ENCODE results near the gene BCKDHB. TPM values are rescaled to one million over a fixed set of nuclear protein-coding genes. Genes with fewer than 3 reads are reported as not detected.

The BCKDHB gene
- total and polyA plus RNA-seq, 2 donors (not counting 3 experiments of a cell fraction or from before 2014, with no cell fraction given), result 5.6 to 12.2 TPM

GRCh38 chr6:80094017-80094416 lies 12.5 kb upstream of the BCKDHB start:
- H3K79me2 ChIP-seq (ENCODE audit: control insufficient read depth, insufficient read depth, low read length), result no peaks in the 10 kb centered on the region
- FAIRE-seq (peak; percentile 72), DNase-seq (ENCODE audit: low read depth, low spot score) (peak; percentile 38)
- ChIA-PET CTCF (interaction anchor here (0.7 to 2.7 kb wide), 10 partner anchors 9 to 234 kb away, joined by 3 to 82 read pairs (median 4); no protein-coding TSS in a partner anchor), POLR2A (no interaction called here)
- no peaks in the 10 kb centered on the region for H3K4me1 ChIP-seq (ENCODE audit: control insufficient read depth, extremely low read depth, insufficient read depth, low read length)
- H3K27ac ChIP-seq (ENCODE audit: insufficient read depth, low read depth, low read length), result no peak overlapping the region
- no peaks in the 10 kb centered on the region for H4K20me1 ChIP-seq (replicated peaks; ENCODE audit: control insufficient read depth, extremely low read depth, insufficient read depth, low read length)
- no peak overlapping the region for H3K9ac ChIP-seq (replicated peaks; ENCODE audit: extremely low read depth, insufficient read depth, low read length)
- no peak overlapping the region for H2AFZ ChIP-seq (ENCODE audit: low read depth, low read length)
- no peaks in the 10 kb centered on the region for H3K9me1 ChIP-seq (replicated peaks; ENCODE audit: control insufficient read depth, extremely low read depth, insufficient read depth, low read length)
- dilution Hi-C loops (cut with MboI; ENCODE audit: extremely low pct_ligation_motif_present, low sequenced_read_pairs) (no loop called here), intact Hi-C loops (cut with micrococcal nuclease) (loop anchor here (1.0 kb wide), 3 partner anchors 145 to 316 kb away; no protein-coding TSS in a partner anchor)
- no peaks in the 10 kb centered on the region for H3K36me3 ChIP-seq (ENCODE audit: control insufficient read depth in 2 of 2, extremely low read depth in 1 of 2, insufficient read depth in 2 of 2, low read length in 2 of 2)
- H3K4me3 ChIP-seq (replicated peaks in 1 of 3; ENCODE audit: insufficient read depth in 1 of 3, low read depth in 1 of 3, low read length in 3 of 3), result no peak overlapping the region
- peaks cover 5 to 18% of the 10 kb centered on the region in 2 experiments for H3K27me3 ChIP-seq (ENCODE audit: control insufficient read depth in 2 of 2, insufficient read depth in 2 of 2, low read length in 2 of 2)
- no peaks in the 10 kb centered on the region for H3K9me3 ChIP-seq (replicated peaks; ENCODE audit: control insufficient read depth, insufficient read depth, low read length)
- no TSS peak for BruUV-seq (replicated peaks)
- no peak overlapping the region for H3K4me2 ChIP-seq (ENCODE audit: insufficient read depth, low read length)
- TF ChIP-seq GATA2 (IDR thresholded peaks at IDR 0.05; ENCODE audit: insufficient read depth, insufficient read length, low read depth, low read length) (no peak), CTCF (IDR thresholded peaks at IDR 0.05; ENCODE audit: extremely low read depth in 1 of 2, insufficient read depth in 1 of 2, low read depth in 1 of 2, low read length in 2 of 2) (peak; percentile 32 to 33)

GRCh38 chr6:80095600-80095999 lies 10.9 kb upstream of the BCKDHB start:
- TF ChIP-seq POLR2AphosphoS5 (IDR thresholded peaks at IDR 0.05; ENCODE audit: insufficient read depth, low read depth, low read length) (no peak), GATA2 (IDR thresholded peaks at IDR 0.05; ENCODE audit: insufficient read depth, insufficient read length, low read depth, low read length) (no peak), FOS (IDR thresholded peaks at IDR 0.05; ENCODE audit: borderline replicate concordance, insufficient read depth, low read length) (no peak), MYC (IDR thresholded peaks at IDR 0.05; ENCODE audit: low read depth, low read length) (no peak)
- no peaks in the 10 kb centered on the region for H4K20me1 ChIP-seq (replicated peaks; ENCODE audit: control insufficient read depth, extremely low read depth, insufficient read depth, low read length)
- DNase-seq (ENCODE audit: low read depth, low spot score), result no peak
- no peak overlapping the region for H3K9ac ChIP-seq (replicated peaks; ENCODE audit: extremely low read depth, insufficient read depth, low read length)
- H3K9me3 ChIP-seq (replicated peaks; ENCODE audit: control insufficient read depth, insufficient read depth, low read length), result no peaks in the 10 kb centered on the region
- H3K79me2 ChIP-seq (ENCODE audit: control insufficient read depth, insufficient read depth, low read length), result no peaks in the 10 kb centered on the region
- ChIA-PET CTCF (interaction anchor here (1.0 to 2.2 kb wide), 7 partner anchors 9 to 317 kb away, joined by 3 to 16 read pairs (median 4); no protein-coding TSS in a partner anchor), POLR2A (no interaction called here)
- H3K27me3 ChIP-seq (ENCODE audit: control insufficient read depth in 2 of 2, insufficient read depth in 2 of 2, low read length in 2 of 2), result peaks cover 7 to 21% of the 10 kb centered on the region in 2 experiments
- intact Hi-C loops (cut with micrococcal nuclease) (no loop called here), dilution Hi-C loops (cut with MboI; ENCODE audit: extremely low pct_ligation_motif_present, low sequenced_read_pairs) (no loop called here)
- H3K4me2 ChIP-seq (ENCODE audit: insufficient read depth, low read length), result no peak overlapping the region
- no peak for FAIRE-seq
- H3K4me3 ChIP-seq (replicated peaks in 1 of 3; ENCODE audit: insufficient read depth in 1 of 3, low read depth in 1 of 3, low read length in 3 of 3), result no peak overlapping the region
- H2AFZ ChIP-seq (ENCODE audit: low read depth, low read length), result no peak overlapping the region
- no peaks in the 10 kb centered on the region for H3K36me3 ChIP-seq (ENCODE audit: control insufficient read depth in 2 of 2, extremely low read depth in 1 of 2, insufficient read depth in 2 of 2, low read length in 2 of 2)
- H3K27ac ChIP-seq (ENCODE audit: insufficient read depth, low read depth, low read length), result no peak overlapping the region
- H3K4me1 ChIP-seq (ENCODE audit: control insufficient read depth, extremely low read depth, insufficient read depth, low read length), result no peaks in the 10 kb centered on the region
- BruUV-seq (replicated peaks), result no TSS peak
- H3K9me1 ChIP-seq (replicated peaks; ENCODE audit: control insufficient read depth, extremely low read depth, insufficient read depth, low read length), result no peaks in the 10 kb centered on the region

All from endothelial cell of umbilical vein (primary cell).